ENCODE results near the gene VSNL1.

- TF ChIP-seq EP300 (IDR thresholded peaks at IDR 0.05): no peak
- no peak for TF ChIP-seq CTCF (IDR thresholded peaks at IDR 0.05)
Observed at GRCh38 chr2:17588031-17588430, 47.5 kb downstream of the VSNL1 start.

Data from upper lobe of left lung (tissue), 4 donors.